Calu3 (cell line): Measurements from ENCODE around the gene LRIG2. TPM values are rescaled to one million over a fixed set of nuclear protein-coding genes. Genes with fewer than 3 reads are reported as not detected.

ENCODE experiments used
- BruUV-seq: library from RNA; stranded (reverse); fragments of 400-500 nt; replicated peaks from 2 replicates; lab custom pipeline; 2021; lab: Mats Ljungman, UMichigan
- CTCF ChIA-PET: fragments of 300-600 bp; sonication (Branson Sonifier 250); formaldehyde crosslinking; loops from one replicate; lab custom pipeline; 2022; ENCODE audit warnings: antibody characterized with exemption; lab: Charles Lee
- DNase-seq: peaks from one replicate; pipeline ENCODE4 v3.0.0; 2022
- H3K27ac Mint-ChIP-seq: one replicate; pipeline ENCODE4 v1.8.0; 2022; ENCODE audit warnings: mixed read lengths; ENCODE audit not compliant: unreplicated experiment
- H3K27me3 Mint-ChIP-seq: one replicate; pipeline ENCODE4 v1.8.0; 2022; ENCODE audit warnings: mixed read lengths; ENCODE audit not compliant: unreplicated experiment
- H3K36me3 Mint-ChIP-seq: one replicate; pipeline ENCODE4 v1.8.0; 2022; ENCODE audit warnings: mild to moderate bottlenecking, moderate library complexity, mixed read lengths; ENCODE audit not compliant: insufficient read depth, unreplicated experiment
- H3K4me1 Mint-ChIP-seq: one replicate; pipeline ENCODE4 v1.8.0; 2022; ENCODE audit warnings: mild to moderate bottlenecking, low read depth, mixed read lengths; ENCODE audit not compliant: unreplicated experiment
- H3K4me3 Mint-ChIP-seq: one replicate; pipeline ENCODE4 v1.8.0; 2022; ENCODE audit warnings: mild to moderate bottlenecking, low read depth, moderate library complexity, mixed read lengths; ENCODE audit not compliant: unreplicated experiment
- H3K9me3 Mint-ChIP-seq: one replicate; pipeline ENCODE4 v1.8.0; 2022; ENCODE audit warnings: low read depth, mixed read lengths; ENCODE audit not compliant: unreplicated experiment
- CTCF ChIP-seq: fragments of 200-600 bp; IDR thresholded peaks from one replicate; pipeline ENCODE4 v1.8.0; 2022; ENCODE audit warnings: antibody characterized with exemption; ENCODE audit not compliant: unreplicated experiment
- intact Hi-C: fragments of 100-400 bp; cut with micrococcal nuclease; formaldehyde crosslinking; loops from one replicate; pipeline ENCODE4 v1.10.0; 2022; ENCODE audit not compliant: unreplicated experiment
- total RNA-seq: library from RNA; stranded (reverse); gene quantifications from 2 replicates; pipeline ENCODE4 v1.2.3, GENCODE V29; 2022

Gene LRIG2
- total RNA-seq, 1 experiment from 2014 or later: 11.0 TPM

GRCh38 chr1:113029822-113030221, 43.2 kb upstream of the LRIG2 start:
- H3K36me3 Mint-ChIP-seq: no peaks in the 10 kb centered on the region
- CTCF ChIA-PET: interaction anchor here (0.6 kb wide), 1 partner anchor 1356 kb away, joined by 6 read pairs; no protein-coding TSS in a partner anchor
- no peaks in the 10 kb centered on the region for H3K9me3 Mint-ChIP-seq
- BruUV-seq: no TSS peak
- no peak for DNase-seq
- TF ChIP-seq CTCF: no peak
- H3K4me1 Mint-ChIP-seq: no peaks in the 10 kb centered on the region
- H3K27me3 Mint-ChIP-seq: no peaks in the 10 kb centered on the region
- intact Hi-C loops: no loop called here
- H3K27ac Mint-ChIP-seq: no peak overlapping the region
- no peak overlapping the region for H3K4me3 Mint-ChIP-seq

- Mint-ChIP-seq H3K4me1 (no peaks in the 10 kb centered on the region), H3K27ac (no peak overlapping the region), H3K9me3 (no peaks in the 10 kb centered on the region), H3K36me3 (no peaks in the 10 kb centered on the region), H3K4me3 (no peak overlapping the region), H3K27me3 (no peaks in the 10 kb centered on the region)
- TF ChIP-seq CTCF: no peak
- intact Hi-C loops: no loop called here
- no TSS peak for BruUV-seq
- CTCF ChIA-PET: interaction anchor here (0.7 kb wide), 3 partner anchors 10 to 288 kb away, joined by 5 to 6 read pairs (median 5); no protein-coding TSS in a partner anchor
- no peak for DNase-seq
Observed at GRCh38 chr1:113031171-113031933, 41.6 kb upstream of the LRIG2 start.

- no peak overlapping the region for H3K27ac Mint-ChIP-seq
Observed at GRCh38 chr1:113035086-113035485, 37.9 kb upstream of the LRIG2 start.

More at GRCh38 chr1:113035086-113035485, 37.9 kb upstream of the LRIG2 start:
- BruUV-seq: no TSS peak
- H3K4me1 Mint-ChIP-seq: no peaks in the 10 kb centered on the region
- H3K27me3 Mint-ChIP-seq: no peaks in the 10 kb centered on the region
- no peaks in the 10 kb centered on the region for H3K9me3 Mint-ChIP-seq
- intact Hi-C loops: no loop called here
- CTCF ChIA-PET: interaction anchor here (0.6 kb wide), 1 partner anchor 22 kb away, joined by 3 read pairs; no protein-coding TSS in a partner anchor
- H3K36me3 Mint-ChIP-seq: no peaks in the 10 kb centered on the region
- TF ChIP-seq CTCF: no peak
- no peak for DNase-seq
- no peak overlapping the region for H3K4me3 Mint-ChIP-seq
